Retinal pigment epithelial cell (primary cell): ENCODE results near the gene MAP3K2.

Experiments used
- DNase-seq: peaks from one replicate; pipeline ENCODE4 v3.0.0-alpha.2; 2010; ENCODE audit warnings: low read depth
- H3K4me3 ChIP-seq: 2 replicates; pipeline ENCODE4 v1.5.1; 2011; ENCODE audit warnings: mild to moderate bottlenecking, low read length, control low read depth, moderate library complexity
- TF ChIP-seq, protein P1 (sequence below): conservative IDR thresholded peaks from 2 replicates; pipeline ENCODE4 v1.5.1; 2011; ENCODE audit warnings: low read depth, low read length, control low read depth, inconsistent platforms

MAP3K2 gene

DNA sequence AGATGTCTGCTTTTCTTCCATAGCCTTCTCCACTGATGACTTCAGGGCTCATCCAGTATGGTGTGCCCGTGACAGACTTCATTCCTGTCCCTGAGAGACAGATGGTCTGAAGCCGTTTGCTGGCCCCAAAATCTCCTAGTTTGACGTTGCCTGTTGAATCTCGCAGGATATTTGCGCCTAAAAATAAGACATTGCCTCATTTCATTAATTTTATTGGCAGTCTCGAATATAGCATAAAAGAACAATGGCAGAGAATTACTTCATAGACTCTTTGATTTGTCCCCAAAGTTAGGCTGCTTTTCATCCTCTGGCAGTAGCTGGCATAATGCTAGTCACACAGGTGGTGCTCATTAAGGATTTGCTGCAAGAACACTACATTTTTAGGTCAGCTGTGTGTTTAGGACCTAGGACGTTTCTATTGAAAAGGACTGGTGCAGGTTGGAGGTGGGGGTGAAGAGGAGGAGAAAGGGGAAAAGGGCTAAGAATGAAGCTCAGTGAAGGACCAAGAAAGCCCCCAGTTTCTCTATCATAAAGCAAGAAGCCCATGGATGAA, 79.1 kb downstream of the MAP3K2 start:
- TF ChIP-seq, protein P1, sequence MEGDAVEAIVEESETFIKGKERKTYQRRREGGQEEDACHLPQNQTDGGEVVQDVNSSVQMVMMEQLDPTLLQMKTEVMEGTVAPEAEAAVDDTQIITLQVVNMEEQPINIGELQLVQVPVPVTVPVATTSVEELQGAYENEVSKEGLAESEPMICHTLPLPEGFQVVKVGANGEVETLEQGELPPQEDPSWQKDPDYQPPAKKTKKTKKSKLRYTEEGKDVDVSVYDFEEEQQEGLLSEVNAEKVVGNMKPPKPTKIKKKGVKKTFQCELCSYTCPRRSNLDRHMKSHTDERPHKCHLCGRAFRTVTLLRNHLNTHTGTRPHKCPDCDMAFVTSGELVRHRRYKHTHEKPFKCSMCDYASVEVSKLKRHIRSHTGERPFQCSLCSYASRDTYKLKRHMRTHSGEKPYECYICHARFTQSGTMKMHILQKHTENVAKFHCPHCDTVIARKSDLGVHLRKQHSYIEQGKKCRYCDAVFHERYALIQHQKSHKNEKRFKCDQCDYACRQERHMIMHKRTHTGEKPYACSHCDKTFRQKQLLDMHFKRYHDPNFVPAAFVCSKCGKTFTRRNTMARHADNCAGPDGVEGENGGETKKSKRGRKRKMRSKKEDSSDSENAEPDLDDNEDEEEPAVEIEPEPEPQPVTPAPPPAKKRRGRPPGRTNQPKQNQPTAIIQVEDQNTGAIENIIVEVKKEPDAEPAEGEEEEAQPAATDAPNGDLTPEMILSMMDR: no peak
- DNase-seq: no peak
- no peak overlapping the region for H3K4me3 ChIP-seq

GRCh38 chr2:127305990-127306585, 81.7 kb downstream of the MAP3K2 start:
- no peak overlapping the region for H3K4me3 ChIP-seq
- TF ChIP-seq, protein P1: no peak

GRCh38 chr2:127302168-127302567, 85.6 kb downstream of the MAP3K2 start:
- no peak for DNase-seq
- TF ChIP-seq, protein P1: no peak

More at GRCh38 chr2:127305990-127306585, 81.7 kb downstream of the MAP3K2 start:
- no peak for DNase-seq

GRCh38 chr2:127293748-127294562, 93.8 kb downstream of the MAP3K2 start, which contains the start of gene ERCC3:
ERCC3 (minus strand) TSS chr2:127294144; CDS start chr2:127294081, 63 bp downstream.
- H3K4me3 ChIP-seq: peak within 1 kb of the TSS; percentile 91
- DNase-seq: peak; percentile 38
- TF ChIP-seq, protein P1: no peak

More at GRCh38 chr2:127302168-127302567, 85.6 kb downstream of the MAP3K2 start:
- no peak overlapping the region for H3K4me3 ChIP-seq

DNA sequence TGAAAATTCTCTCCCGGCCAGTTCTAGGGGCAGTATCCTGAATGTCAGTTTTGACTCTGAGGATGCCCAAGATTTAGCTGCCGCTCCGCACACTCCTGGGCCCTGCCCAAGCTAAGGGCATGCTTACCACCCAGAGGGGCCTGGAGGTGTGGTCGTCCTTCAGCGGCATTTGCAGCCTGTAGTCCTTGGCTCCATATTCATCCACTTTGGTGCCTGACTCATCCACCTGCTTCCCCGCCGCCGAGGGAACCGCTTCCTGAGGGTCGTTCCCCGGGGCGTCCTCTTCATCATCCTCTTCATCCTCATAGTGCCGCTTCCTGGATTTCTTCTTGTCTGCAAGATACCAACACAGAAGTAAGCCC, 94.4 kb downstream of the MAP3K2 start:
- TF ChIP-seq, protein P1: no peak
- H3K4me3 ChIP-seq: peak overlapping the region; percentile 91
- DNase-seq: no peak

DNA sequence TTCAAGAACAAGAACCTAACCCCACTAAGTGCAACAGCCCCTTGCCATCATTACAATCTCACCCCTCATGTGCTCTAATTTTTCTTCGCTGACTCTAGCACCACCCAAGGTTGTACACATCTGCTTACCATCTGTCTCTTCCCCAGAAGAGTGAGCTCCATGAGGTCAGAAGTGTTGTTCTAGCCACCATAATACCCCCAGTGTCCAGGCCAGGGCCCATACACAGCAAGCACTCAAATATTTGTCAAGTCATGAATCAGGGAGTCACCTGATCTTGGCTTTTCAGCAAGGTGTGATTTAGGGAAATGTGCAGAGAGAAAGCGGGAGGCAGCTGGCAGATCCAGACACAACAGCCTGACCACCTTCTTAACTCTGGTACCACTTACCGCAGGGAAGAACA, 99.5 kb downstream of the MAP3K2 start:
- TF ChIP-seq, protein P1: no peak
- no peak overlapping the region for H3K4me3 ChIP-seq
- no peak for DNase-seq
